ENCODE measurements around the gene ACTL6A.
A peak's percentile ranks its signal among the peaks of the same experiment; 100 is the strongest.
"Not testable (repeated sequence)": the region's sequence is repeated elsewhere in the genome, so short reads cannot be mapped to it uniquely, and the experiment has no call there.

Gene ACTL6A

GRCh38 chr3:179562591-179563270 is at the start of gene ACTL6A:
Gene ACTL6A (plus strand): TSS chr3:179562926. CDS start chr3:179563093, 167 bp downstream.
- H3K4me3 ChIP-seq (ENCODE audit: low read length) = peak within 1 kb of the TSS; percentile 96
- no peak for TF ChIP-seq CTCF (conservative IDR thresholded peaks at IDR 0.05; ENCODE audit: low read length)
- DNase-seq (ENCODE audit: low read depth) = peak; percentile 99

- DNase-seq (ENCODE audit: low read depth) = no peak
- H3K4me3 ChIP-seq (ENCODE audit: low read length) = no peak overlapping the region
- TF ChIP-seq CTCF (conservative IDR thresholded peaks at IDR 0.05; ENCODE audit: low read length) = no peak
These were observed 48.9 kb upstream of the ACTL6A start for GRCh38 chr3:179513862-179514261.

GRCh38 chr3:179516461-179517251 is 46.1 kb upstream of the ACTL6A start:
- DNase-seq (ENCODE audit: low read depth); H3K4me3 ChIP-seq (ENCODE audit: low read length): not testable (repeated sequence)

- H3K4me3 ChIP-seq (ENCODE audit: low read length) = no peak overlapping the region
- no peak for TF ChIP-seq CTCF (conservative IDR thresholded peaks at IDR 0.05; ENCODE audit: low read length)
- no peak for DNase-seq (ENCODE audit: low read depth)
These were observed 36.2 kb upstream of the ACTL6A start for GRCh38 chr3:179526482-179526881.

GRCh38 chr3:179526989-179527391 is 35.7 kb upstream of the ACTL6A start:
- TF ChIP-seq CTCF (conservative IDR thresholded peaks at IDR 0.05; ENCODE audit: low read length) = no peak
- DNase-seq (ENCODE audit: low read depth) = peak; percentile 65
- peak overlapping the region; percentile 28 for H3K4me3 ChIP-seq (ENCODE audit: low read length)

- no peak overlapping the region for H3K4me3 ChIP-seq (ENCODE audit: low read length)
- TF ChIP-seq CTCF (conservative IDR thresholded peaks at IDR 0.05; ENCODE audit: low read length) = no peak
- no peak for DNase-seq (ENCODE audit: low read depth)
These were observed 34.0 kb upstream of the ACTL6A start for GRCh38 chr3:179528772-179529171.

GRCh38 chr3:179531576-179531975 is 31.1 kb upstream of the ACTL6A start:
- TF ChIP-seq CTCF (conservative IDR thresholded peaks at IDR 0.05; ENCODE audit: low read length) = no peak
- no peak for DNase-seq (ENCODE audit: low read depth)
- H3K4me3 ChIP-seq (ENCODE audit: low read length) = no peak overlapping the region

Measured in AG10803 (cell line).